GM18861 (cell line): ENCODE measurements around the gene PSMD3.
"Not testable (repeated sequence)": the region's sequence is repeated elsewhere in the genome, so short reads cannot be mapped to it uniquely, and the experiment has no call there.

Experiments used
- ATAC-seq: cut with Tn5 transposase; IDR thresholded peaks from one replicate; pipeline ENCODE4 v1.9.1; 2021; ENCODE audit not compliant: unreplicated experiment

Gene PSMD3

GRCh38 chr17:39996162-39996561 is 15.6 kb downstream of the PSMD3 start:
- no peak for ATAC-seq

- no peak for ATAC-seq
Measured at GRCh38 chr17:39996800-39997199, 16.2 kb downstream of the PSMD3 start.

GRCh38 chr17:39997543-39997942 is 16.9 kb downstream of the PSMD3 start:
- ATAC-seq, result no peak

GRCh38 chr17:39999067-39999466 is 18.5 kb downstream of the PSMD3 start:
- no peak for ATAC-seq

GRCh38 chr17:40000161-40000560 is 19.6 kb downstream of the PSMD3 start:
- no peak for ATAC-seq

GRCh38 chr17:40001335-40001734 is 20.7 kb downstream of the PSMD3 start:
- ATAC-seq, result not testable (repeated sequence)

GRCh38 chr17:40004072-40004471 is 23.5 kb downstream of the PSMD3 start:
- no peak for ATAC-seq

GRCh38 chr17:40004712-40005111 is 24.1 kb downstream of the PSMD3 start:
- ATAC-seq, result no peak

GRCh38 chr17:40005520-40005919 is 24.9 kb downstream of the PSMD3 start:
- no peak for ATAC-seq

- ATAC-seq, result not testable (repeated sequence)
Measured at GRCh38 chr17:40010946-40011500, 30.4 kb downstream of the PSMD3 start.

GRCh38 chr17:40012017-40012647 is 31.5 kb downstream of the PSMD3 start:
- not testable (repeated sequence) for ATAC-seq

GRCh38 chr17:40014375-40014980 is 33.9 kb downstream of the PSMD3 start:
- ATAC-seq, result no peak

GRCh38 chr17:40015005-40015997 is 34.7 kb downstream of the PSMD3 start, which contains the start of gene CSF3:
Gene CSF3 (plus strand): TSS chr17:40015440. CDS start chr17:40015475, 35 bp downstream.
- no peak for ATAC-seq

- ATAC-seq, result no peak
Measured at GRCh38 chr17:40015998-40016985, 35.7 kb downstream of the PSMD3 start.

GRCh38 chr17:40017422-40018080 is 36.9 kb downstream of the PSMD3 start:
- no peak for ATAC-seq

- no peak for ATAC-seq
Measured at GRCh38 chr17:40018211-40019121, 37.9 kb downstream of the PSMD3 start.

- no peak for ATAC-seq
Measured at GRCh38 chr17:40019140-40019991, 38.8 kb downstream of the PSMD3 start.

- ATAC-seq, result no peak
Measured at GRCh38 chr17:40020146-40020545, 39.5 kb downstream of the PSMD3 start.
